Gastroesophageal sphincter (tissue), 4 donors: ENCODE data around the gene RABEP1. TPM values are rescaled to one million over a fixed set of nuclear protein-coding genes. Genes with fewer than 3 reads are reported as not detected.

Experiments
- ATAC-seq: fragments of 150-250 bp; one replicate; pipeline ENCODE4 v1.9.1; 2016; ENCODE audit warnings: mild to moderate bottlenecking, moderate library complexity
- H3K27ac ChIP-seq, 4 donors: fragments of 200-600 bp; sonication (generic) in 3 of 4; 1 replicate in 3 of 4; 2 replicates in 1 of 4; pipeline ENCODE4 v1.5.1; 2016 to 2019
- H3K27me3 ChIP-seq: fragments of 200-600 bp; sonication (generic); one replicate; pipeline ENCODE4 v1.5.1; 2019
- H3K36me3 ChIP-seq, 2 donors: fragments of 200-600 bp; sonication (generic); one replicate each; pipeline ENCODE4 v1.5.1; 2019; ENCODE audit warnings: control low read depth in 1 of 2
- H3K4me1 ChIP-seq, 3 donors: fragments of 200-600 bp; sonication (generic); 1 replicate in 2 of 3; 2 replicates in 1 of 3; pipeline ENCODE4 v1.5.1; 2016 to 2019; ENCODE audit warnings: control low read depth in 2 of 3
- H3K4me3 ChIP-seq, 2 donors: fragments of 200-600 bp; sonication (generic); one replicate each; pipeline ENCODE4 v1.5.1; 2019; ENCODE audit warnings: mild to moderate bottlenecking in 1 of 2, moderate library complexity in 1 of 2
- H3K9me3 ChIP-seq, 3 donors: fragments of 200-600 bp; sonication (generic); one replicate each; pipeline ENCODE4 v1.5.1; 2017 to 2019; ENCODE audit warnings: control low read depth in 2 of 3
- EP300 ChIP-seq: sonication (generic); formaldehyde crosslinking; IDR thresholded peaks from one replicate; pipeline ENCODE4 v1.6.1; 2017; ENCODE audit warnings: antibody characterized with exemption, mild to moderate bottlenecking
- POLR2A ChIP-seq, 2 donors: fragments of 450-650 bp; IDR thresholded peaks; one replicate each; pipeline ENCODE4 v1.6.1; 2017; ENCODE audit warnings: antibody characterized with exemption in 2 of 2, mild to moderate bottlenecking in 2 of 2, moderate library complexity in 1 of 2
- POLR2AphosphoS5 ChIP-seq: sonication (generic); formaldehyde crosslinking; IDR thresholded peaks from one replicate; pipeline ENCODE4 v1.6.1; 2017; ENCODE audit warnings: antibody characterized with exemption
- WGBS, 2 donors: methylation state at CpG; one replicate each; pipeline ENCODE4 v1.1.5; 2018; ENCODE audit warnings: low coverage in 1 of 2; 5-methylcytosine and 5-hydroxymethylcytosine counted together
- total RNA-seq, 4 donors: library from RNA; depleted of rRNA; stranded (reverse); fragments of >200 nt; gene quantifications; one replicate each; pipeline ENCODE4 v1.1.0, GENCODE V29; 2016
- TF ChIP-seq, protein P1 (sequence below), 4 experiments: fragments of 200-600 bp in 2 of 4; fragments of 450-650 bp in 2 of 4; sonication (generic) in 1 of 4; IDR thresholded peaks; one replicate each; pipeline ENCODE4 v1.5.1; 2017 to 2019; ENCODE audit warnings: antibody characterized with exemption in 4 of 4, mild to moderate bottlenecking in 2 of 4, moderate library complexity in 2 of 4

RABEP1 gene
- total RNA-seq, 4 donors from 2014 or later: 47.4 to 63.4 (median 61.3) TPM

DNA sequence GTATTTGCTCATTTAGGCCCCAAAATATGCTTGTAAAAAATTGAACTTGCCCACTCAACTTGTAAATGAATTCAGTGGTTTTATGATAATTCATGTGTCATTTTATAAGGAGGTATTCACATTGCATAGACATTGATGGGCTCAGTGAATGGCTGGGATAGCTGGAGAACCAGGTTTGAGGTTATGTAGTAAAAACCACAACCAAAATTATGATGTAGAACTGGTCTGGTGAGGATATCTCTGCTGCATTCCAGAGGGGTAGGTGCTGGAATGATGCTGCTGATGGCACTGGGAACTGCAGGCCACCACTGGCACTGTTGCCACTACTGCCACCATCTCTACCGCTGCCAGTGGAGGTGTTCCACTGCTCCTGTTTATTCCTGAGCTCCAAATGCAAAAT lies 21.5 kb upstream of the RABEP1 start:
- TF ChIP-seq POLR2A (IDR thresholded peaks at IDR 0.05): no peak
- TF ChIP-seq, protein P1, sequence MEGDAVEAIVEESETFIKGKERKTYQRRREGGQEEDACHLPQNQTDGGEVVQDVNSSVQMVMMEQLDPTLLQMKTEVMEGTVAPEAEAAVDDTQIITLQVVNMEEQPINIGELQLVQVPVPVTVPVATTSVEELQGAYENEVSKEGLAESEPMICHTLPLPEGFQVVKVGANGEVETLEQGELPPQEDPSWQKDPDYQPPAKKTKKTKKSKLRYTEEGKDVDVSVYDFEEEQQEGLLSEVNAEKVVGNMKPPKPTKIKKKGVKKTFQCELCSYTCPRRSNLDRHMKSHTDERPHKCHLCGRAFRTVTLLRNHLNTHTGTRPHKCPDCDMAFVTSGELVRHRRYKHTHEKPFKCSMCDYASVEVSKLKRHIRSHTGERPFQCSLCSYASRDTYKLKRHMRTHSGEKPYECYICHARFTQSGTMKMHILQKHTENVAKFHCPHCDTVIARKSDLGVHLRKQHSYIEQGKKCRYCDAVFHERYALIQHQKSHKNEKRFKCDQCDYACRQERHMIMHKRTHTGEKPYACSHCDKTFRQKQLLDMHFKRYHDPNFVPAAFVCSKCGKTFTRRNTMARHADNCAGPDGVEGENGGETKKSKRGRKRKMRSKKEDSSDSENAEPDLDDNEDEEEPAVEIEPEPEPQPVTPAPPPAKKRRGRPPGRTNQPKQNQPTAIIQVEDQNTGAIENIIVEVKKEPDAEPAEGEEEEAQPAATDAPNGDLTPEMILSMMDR (IDR thresholded peaks at IDR 0.05): no peak
- TF ChIP-seq POLR2AphosphoS5: no peak
- no peak for TF ChIP-seq EP300
- Histone ChIP-seq H3K27me3 (no peaks in the 10 kb centered on the region), H3K36me3 (no peaks in the 10 kb centered on the region), H3K4me3 (no peak overlapping the region), H3K9me3 (no peaks in the 10 kb centered on the region), H3K27ac (no peak overlapping the region), H3K4me1 (no peaks in the 10 kb centered on the region)
- ATAC-seq: no peak
- WGBS, 2 donors: no CpG with 5 or more reads among the region's 1 CpG

DNA sequence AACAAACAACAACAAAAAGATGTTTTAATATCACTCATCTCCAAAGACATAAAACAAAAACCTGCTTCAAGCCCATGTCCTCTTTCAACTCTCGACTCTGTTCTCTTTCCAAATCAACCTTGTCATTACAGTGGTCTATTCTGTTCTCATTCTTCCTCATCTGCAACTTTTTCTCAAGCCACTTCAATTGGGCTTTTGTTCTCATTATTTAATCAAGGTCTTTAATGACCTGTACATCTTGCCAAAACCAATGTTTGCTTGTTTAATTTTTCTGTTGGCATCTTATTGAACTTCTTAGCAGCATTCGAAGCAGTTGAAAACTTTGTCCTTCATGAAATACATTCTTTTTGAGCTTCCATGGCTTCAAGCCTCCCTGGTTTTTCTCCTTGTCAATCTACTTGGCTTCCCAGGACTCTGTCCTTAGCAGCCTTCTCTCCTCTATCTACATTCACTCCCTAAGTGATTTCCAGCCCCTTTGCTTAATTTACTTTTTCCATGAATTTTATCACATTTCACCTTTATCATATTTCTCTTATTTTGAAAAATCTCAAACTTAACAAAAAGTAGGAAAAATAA lies 19.6 kb upstream of the RABEP1 start:
- H3K36me3 ChIP-seq: no peaks in the 10 kb centered on the region
- no peak overlapping the region for H3K27ac ChIP-seq
- H3K4me3 ChIP-seq: no peak overlapping the region
- no peaks in the 10 kb centered on the region for H3K4me1 ChIP-seq
- no peaks in the 10 kb centered on the region for H3K27me3 ChIP-seq
- TF ChIP-seq POLR2AphosphoS5 (no peak), POLR2A (IDR thresholded peaks at IDR 0.05) (no peak), EP300 (no peak)
- TF ChIP-seq, protein P1 (IDR thresholded peaks at IDR 0.05): no peak
- ATAC-seq: no peak
- no peaks in the 10 kb centered on the region for H3K9me3 ChIP-seq
- WGBS, 2 donors: 53 to 74% methylated on average over 2 of the region's 2 CpGs

DNA sequence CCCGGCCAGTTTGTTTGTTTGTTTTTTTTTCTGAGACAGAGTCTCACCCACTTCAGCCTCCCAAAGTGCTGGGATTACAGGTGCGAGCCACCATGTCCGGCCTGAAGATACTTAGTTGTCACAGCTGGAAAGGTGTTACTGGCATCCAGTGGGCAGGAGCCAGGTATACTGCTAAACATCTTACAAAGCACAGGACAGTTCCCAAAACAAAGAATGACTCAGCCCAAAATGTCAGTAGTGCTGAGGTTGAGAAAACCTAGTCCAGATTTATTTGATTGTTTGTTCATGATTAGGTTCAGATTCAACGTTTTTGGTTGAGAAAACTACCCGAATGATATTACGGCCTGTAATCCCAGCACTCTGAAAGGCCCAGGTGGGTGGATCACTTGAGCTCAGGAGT lies 18.6 kb upstream of the RABEP1 start:
- no peak for ATAC-seq
- WGBS, 2 donors: 92 to 93% methylated on average over 3 to 6 of the region's 6 CpGs

DNA sequence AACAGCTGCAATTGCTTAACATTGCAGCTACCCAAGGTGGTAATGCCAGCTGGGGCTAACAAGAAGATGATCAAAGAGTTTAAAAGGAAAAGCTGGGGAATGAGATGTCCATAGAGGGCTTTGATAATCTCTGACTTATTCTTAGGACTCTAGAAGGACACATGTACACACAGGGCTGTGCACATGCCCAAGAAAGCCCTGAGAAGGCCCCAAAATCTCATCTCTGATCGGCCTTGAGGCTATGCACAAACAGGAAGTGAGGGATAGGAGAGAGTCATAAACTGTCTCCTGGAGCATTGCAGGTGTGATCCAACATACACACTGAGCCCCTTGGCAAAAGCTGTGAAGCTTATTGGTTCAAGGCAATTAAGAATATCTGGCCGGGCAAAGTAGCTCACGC lies 17.2 kb upstream of the RABEP1 start:
- H3K4me1 ChIP-seq: no peaks in the 10 kb centered on the region
- no peaks in the 10 kb centered on the region for H3K27me3 ChIP-seq
- TF ChIP-seq POLR2A (IDR thresholded peaks at IDR 0.05) (no peak), POLR2AphosphoS5 (no peak), EP300 (no peak)
- TF ChIP-seq, protein P1 (IDR thresholded peaks at IDR 0.05): no peak
- H3K9me3 ChIP-seq: no peaks in the 10 kb centered on the region
- no peak overlapping the region for H3K4me3 ChIP-seq
- 78 to 83% methylated on average over 2 to 3 of the region's 3 CpGs for WGBS, 2 donors
- H3K27ac ChIP-seq: no peak overlapping the region
- H3K36me3 ChIP-seq: no peaks in the 10 kb centered on the region
- no peak for ATAC-seq

More for the DNA sequence above, 18.6 kb upstream of the RABEP1 start:
- TF ChIP-seq, protein P1 (IDR thresholded peaks at IDR 0.05): no peak
- TF ChIP-seq POLR2AphosphoS5 (no peak), POLR2A (IDR thresholded peaks at IDR 0.05) (no peak), EP300 (no peak)
- H3K36me3 ChIP-seq: no peaks in the 10 kb centered on the region
- no peaks in the 10 kb centered on the region for H3K9me3 ChIP-seq
- no peak overlapping the region for H3K27ac ChIP-seq
- H3K4me3 ChIP-seq: no peak overlapping the region
- H3K27me3 ChIP-seq: no peaks in the 10 kb centered on the region
- H3K4me1 ChIP-seq: no peaks in the 10 kb centered on the region

DNA sequence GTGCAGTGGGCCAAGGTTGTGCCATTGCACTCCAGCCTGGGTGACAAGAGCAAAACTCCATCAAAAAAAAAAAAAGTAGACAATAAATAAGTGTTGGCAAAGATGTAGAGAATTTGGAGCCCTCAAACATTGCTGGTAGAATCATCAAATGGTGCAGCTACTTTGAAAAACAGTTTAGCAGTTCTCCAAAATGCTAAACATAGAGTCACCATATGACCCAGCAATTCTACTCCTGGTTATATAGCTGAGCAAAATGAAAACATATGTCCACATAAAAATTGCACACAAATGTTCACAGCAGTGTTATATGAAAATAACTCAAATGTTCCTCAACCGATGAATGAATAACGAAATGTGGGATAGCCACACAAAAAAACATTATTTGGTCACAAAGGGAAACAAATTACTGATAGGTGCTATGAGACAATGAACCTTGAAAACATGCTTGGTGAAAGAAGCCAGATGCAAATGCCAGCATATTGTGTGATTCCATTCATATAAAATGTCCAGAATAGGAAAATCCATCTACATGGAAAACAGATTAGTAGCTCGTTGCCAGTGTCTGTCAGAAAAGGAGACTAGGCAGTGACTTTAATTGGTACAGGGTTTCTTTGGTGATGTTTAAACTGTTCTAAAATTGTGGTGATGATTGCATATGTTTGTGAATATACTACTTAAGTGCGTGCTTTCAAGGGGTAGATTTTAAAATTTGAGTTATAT lies 12.7 kb upstream of the RABEP1 start:
- H3K4me3 ChIP-seq: no peak overlapping the region
- H3K9me3 ChIP-seq: no peaks in the 10 kb centered on the region
- H3K27me3 ChIP-seq: no peaks in the 10 kb centered on the region
- no peaks in the 10 kb centered on the region for H3K4me1 ChIP-seq
- H3K27ac ChIP-seq: no peak overlapping the region
- 75 to 80% methylated on average over 4 of the region's 4 CpGs for WGBS, 2 donors
- TF ChIP-seq, protein P1 (IDR thresholded peaks at IDR 0.05): no peak
- TF ChIP-seq POLR2A (IDR thresholded peaks at IDR 0.05) (no peak), EP300 (no peak), POLR2AphosphoS5 (no peak)
- ATAC-seq: no peak
- H3K36me3 ChIP-seq: no peaks in the 10 kb centered on the region
